Stimulated activated CD4-positive, alpha-beta T cell treated with anti-CD3 and anti-CD28 coated beads, Interleukin-12 subunit alpha, Interleukin-12 subunit beta, amount 100 ng/mL, for 24 hours (primary cell): ENCODE results near the gene AGPAT1.
A peak's percentile ranks its signal among the peaks of the same experiment; 100 is the strongest.
"Not testable (repeated sequence)": the region's sequence is repeated elsewhere in the genome, so short reads cannot be mapped to it uniquely, and the experiment has no call there.

ENCODE experiments used
- DNase-seq, 2 experiments: peaks; one replicate each; pipeline ENCODE4 v3.0.0-alpha.2; 2020; ENCODE audit warnings: low read depth in 2 of 2

The AGPAT1 gene

GRCh38 chr6:32198866-32199265 is 23.0 kb upstream of the AGPAT1 start:
- DNase-seq: no peak

- no peak for DNase-seq
Measured at GRCh38 chr6:32198345-32198696, 22.4 kb upstream of the AGPAT1 start.

GRCh38 chr6:32196682-32197616 is 21.1 kb upstream of the AGPAT1 start:
- DNase-seq: no peak

- peak in 1 of 2 experiments; percentile 64 for DNase-seq
Measured at GRCh38 chr6:32195902-32196681, 20.2 kb upstream of the AGPAT1 start.

GRCh38 chr6:32195652-32195901 is 19.7 kb upstream of the AGPAT1 start:
- peak; percentile 100 for DNase-seq

- no peak for DNase-seq
Measured at GRCh38 chr6:32194825-32195651, 19.2 kb upstream of the AGPAT1 start.

GRCh38 chr6:32194388-32194787 is 18.5 kb upstream of the AGPAT1 start:
- DNase-seq: no peak

GRCh38 chr6:32193096-32193495 is 17.2 kb upstream of the AGPAT1 start:
- DNase-seq: not testable (repeated sequence)

- DNase-seq: peak in 1 of 2 experiments; percentile 48
Measured at GRCh38 chr6:32192608-32193039, 16.7 kb upstream of the AGPAT1 start, which contains the start of gene GPSM3. GPSM3 (minus strand) TSS chr6:32192643; CDS start chr6:32192513, 130 bp downstream.

- DNase-seq: no peak
Measured at GRCh38 chr6:32191696-32192607, 16.1 kb upstream of the AGPAT1 start.

GRCh38 chr6:32190911-32191677 is 15.2 kb upstream of the AGPAT1 start:
- no peak for DNase-seq

- peak; percentile 67 to 86 for DNase-seq
Measured at GRCh38 chr6:32190054-32190851, 14.4 kb upstream of the AGPAT1 start, which contains the start of gene PBX2. PBX2 (minus strand) TSS chr6:32190202; CDS start chr6:32189915, 287 bp downstream.

- no peak for DNase-seq
Measured at GRCh38 chr6:32189742-32190053, 13.8 kb upstream of the AGPAT1 start.

- no peak for DNase-seq
Measured at GRCh38 chr6:32189069-32189741, 13.3 kb upstream of the AGPAT1 start.

GRCh38 chr6:32188381-32189068 is 12.6 kb upstream of the AGPAT1 start:
- no peak for DNase-seq

GRCh38 chr6:32187725-32188380 is 12.0 kb upstream of the AGPAT1 start:
- not testable (repeated sequence) for DNase-seq

GRCh38 chr6:32187009-32187709 is 11.3 kb upstream of the AGPAT1 start:
- no peak for DNase-seq
